ENCODE data around the gene MBD4. TPM values are rescaled to one million over a fixed set of nuclear protein-coding genes. Genes with fewer than 3 reads are reported as not detected.

The MBD4 gene
- polyA plus RNA-seq, 2 of the 4 experiments (the other 2 are of a cell fraction): 32.7 to 49.7 TPM

- Histone ChIP-seq H3K27ac (peak overlapping the region in 1 of 2 experiments; percentile 18; a peak in 1 of 6 replicates), H3K4me2 (no peak overlapping the region), H3K9me3 (no peaks in the 10 kb centered on the region), H3K4me3 (no peak overlapping the region), H3K4me1 (peaks cover 39% of the 10 kb centered on the region)
- DNase-seq (ENCODE audit: low read depth in 1 of 2, low spot score in 1 of 2) (no peak), ATAC-seq (no peak), FAIRE-seq (no peak)
- ChIA-PET POLR2A (no interaction called here), CTCF (interaction anchor here (2.6 kb wide), 1 partner anchor 35 kb away, joined by 13 read pairs; no protein-coding TSS in a partner anchor)
- 87% methylated on average over 4 of the region's 4 CpGs for WGBS (ENCODE audit: missing lambda C conversion rate)
- TF ChIP-seq CTCF (IDR thresholded peaks at IDR 0.05) (no peak), PBX3 (IDR thresholded peaks at IDR 0.05) (no peak), RCOR1 (IDR thresholded peaks at IDR 0.05; ENCODE audit: low read depth, low read length) (no peak), RAD21 (conservative IDR thresholded peaks at IDR 0.05 in 1 of 2, IDR thresholded peaks at IDR 0.05 in 1 of 2) (no peak)
Measured at GRCh38 chr3:129419476-129419875, 20.3 kb downstream of the MBD4 start.

- FAIRE-seq (no peak), DNase-seq (ENCODE audit: low read depth in 1 of 2, low spot score in 1 of 2) (no peak), ATAC-seq (no peak)
- no peak for TF ChIP-seq EP300 (IDR thresholded peaks at IDR 0.05)
- TF ChIP-seq HDAC2 (IDR thresholded peaks at IDR 0.05): no peak
- no peak for TF ChIP-seq MAFK (IDR thresholded peaks at IDR 0.05; ENCODE audit: partially characterized antibody)
- no peak for TF ChIP-seq FOSL2 (IDR thresholded peaks at IDR 0.05)
- TF ChIP-seq FOSL2 (CRISPR knock-in tag; IDR thresholded peaks at IDR 0.05): no peak
- TF ChIP-seq KDM1A (IDR thresholded peaks at IDR 0.05; ENCODE audit: low read depth): no peak
- TF ChIP-seq RARB (CRISPR knock-in tag; IDR thresholded peaks at IDR 0.05): no peak
- no peak for TF ChIP-seq USF2 (IDR thresholded peaks at IDR 0.05)
- no peak for TF ChIP-seq HEYL (CRISPR knock-in tag; IDR thresholded peaks at IDR 0.05)
- no peak for TF ChIP-seq CBX8 (IDR thresholded peaks at IDR 0.05)
- no peak for TF ChIP-seq REST (IDR thresholded peaks at IDR 0.05)
- no peak for TF ChIP-seq TP53 (CRISPR knock-in tag; IDR thresholded peaks at IDR 0.05)
- TF ChIP-seq CEBPB (IDR thresholded peaks at IDR 0.05): no peak
- no peak for TF ChIP-seq PBX3 (IDR thresholded peaks at IDR 0.05)
- TF ChIP-seq RAD21 (conservative IDR thresholded peaks at IDR 0.05 in 1 of 2, IDR thresholded peaks at IDR 0.05 in 1 of 2): no peak
- TF ChIP-seq BHLHE40 (IDR thresholded peaks at IDR 0.05; ENCODE audit: low read depth, low read length): no peak
- no peak for TF ChIP-seq EHF (CRISPR knock-in tag; IDR thresholded peaks at IDR 0.05)
- CTCF ChIA-PET: interaction anchor here (1.5 kb wide), 2 partner anchors 22 to 35 kb away, joined by 4 read pairs; partner anchors contain the start of genes IFT122 and MBD4
- no peak overlapping the region for H3K4me3 ChIP-seq
- POLR2A ChIA-PET: no interaction called here
- H3K27ac ChIP-seq: peak overlapping the region; percentile 23 to 68; a peak in 4 of 6 replicates
- no peak overlapping the region for H3K4me2 ChIP-seq
- H3K4me1 ChIP-seq: peaks cover 37% of the 10 kb centered on the region
- no peaks in the 10 kb centered on the region for H3K9me3 ChIP-seq
- 81% methylated on average over 11 of the region's 14 CpGs for WGBS (ENCODE audit: missing lambda C conversion rate)
Measured at GRCh38 chr3:129418041-129418973, 21.4 kb downstream of the MBD4 start.

Data from A549 (cell line).